Lung (tissue), 16 donors: ENCODE results near the gene VSIG10. TPM values are rescaled to one million over a fixed set of nuclear protein-coding genes. Genes with fewer than 3 reads are reported as not detected.

Experiments
- ATAC-seq: fragments of 200-7000 bp; cut with Tn5 transposase; one replicate; pipeline ENCODE4 v1.9.1; 2020; ENCODE audit warnings: moderate number of reproducible peaks; ENCODE audit not compliant: insufficient read depth, low FRiP score
- DNase-seq, 3 donors: peaks; one replicate each; pipeline ENCODE4 v3.0.0-alpha.2; 2013 to 2017
- H3K27ac ChIP-seq, 2 donors: one replicate each; pipeline ENCODE4 v1.5.1; 2013; ENCODE audit warnings: mild to moderate bottlenecking in 2 of 2, moderate library complexity in 2 of 2, control low read depth in 1 of 2, inconsistent platforms in 1 of 2, low read depth in 1 of 2, low read length in 1 of 2
- H3K27me3 ChIP-seq, 3 donors: one replicate each; pipeline ENCODE4 v1.5.1; 2013; ENCODE audit warnings: low read length in 2 of 3; ENCODE audit not compliant: control insufficient read depth in 3 of 3, insufficient read depth in 3 of 3
- H3K36me3 ChIP-seq, 4 donors: one replicate each; pipeline ENCODE4 v1.5.1; 2013; ENCODE audit warnings: low read length in 4 of 4, mild to moderate bottlenecking in 1 of 4, moderate library complexity in 1 of 4; ENCODE audit not compliant: control insufficient read depth in 4 of 4, insufficient read depth in 4 of 4
- H3K4me1 ChIP-seq, 5 donors: one replicate each; pipeline ENCODE4 v1.5.1; 2013; ENCODE audit warnings: low read length in 5 of 5, mild to moderate bottlenecking in 2 of 5, moderate library complexity in 1 of 5; ENCODE audit not compliant: control insufficient read depth in 5 of 5, insufficient read depth in 5 of 5
- H3K4me3 ChIP-seq: one replicate; pipeline ENCODE4 v1.5.1; 2013; ENCODE audit warnings: mild to moderate bottlenecking, control low read depth, moderate library complexity
- H3K9ac ChIP-seq, 2 donors: one replicate each; pipeline ENCODE4 v1.5.1; 2013; ENCODE audit warnings: low read length in 2 of 2, control low read depth in 1 of 2; ENCODE audit not compliant: insufficient read depth in 1 of 2
- H3K9me3 ChIP-seq, 4 donors: one replicate each; pipeline ENCODE4 v1.5.1; 2013; ENCODE audit warnings: low read length in 3 of 4, mild to moderate bottlenecking in 1 of 4, moderate library complexity in 1 of 4; ENCODE audit not compliant: control insufficient read depth in 4 of 4, insufficient read depth in 3 of 4
- WGBS, 2 donors: extraction: QIAGEN DNeasy Blood & Tissue Kit; methylation state at CpG; one replicate each; pipeline ENCODE4 v1.1.7; 2013; 5-methylcytosine and 5-hydroxymethylcytosine counted together
- long read RNA-seq, 5 donors: transcript quantifications; one replicate each; lab custom pipeline, GENCODE V29; 2026
- polyA plus RNA-seq, 2 donors: library from polyadenylated mRNA; stranded (reverse); fragments of 200-250 nt; gene quantifications; one replicate each; pipeline ENCODE4 v1.2.1, GENCODE V29; 2013
- total RNA-seq, 2 donors: library from RNA; depleted of rRNA in 1 of 2; stranded (reverse); fragments of >200 nt in 1 of 2; gene quantifications; one replicate each; pipeline ENCODE4 v1.2.1, GENCODE V29; 2014 to 2021
- TF ChIP-seq, protein P1 (sequence below): IDR thresholded peaks from 2 replicates; pipeline ENCODE4 v1.5.1; 2012; ENCODE audit warnings: mild to moderate bottlenecking; ENCODE audit errors: control extremely low read depth, extremely low read depth
- donor health status: control.
- donor health status: control.
- donor health status: Bipolar disorder and iron deficiency.
- donor health status: healthy.
- donor health status: DM: yes; HTN: yes; CAD: no.

Gene VSIG10, protein sequence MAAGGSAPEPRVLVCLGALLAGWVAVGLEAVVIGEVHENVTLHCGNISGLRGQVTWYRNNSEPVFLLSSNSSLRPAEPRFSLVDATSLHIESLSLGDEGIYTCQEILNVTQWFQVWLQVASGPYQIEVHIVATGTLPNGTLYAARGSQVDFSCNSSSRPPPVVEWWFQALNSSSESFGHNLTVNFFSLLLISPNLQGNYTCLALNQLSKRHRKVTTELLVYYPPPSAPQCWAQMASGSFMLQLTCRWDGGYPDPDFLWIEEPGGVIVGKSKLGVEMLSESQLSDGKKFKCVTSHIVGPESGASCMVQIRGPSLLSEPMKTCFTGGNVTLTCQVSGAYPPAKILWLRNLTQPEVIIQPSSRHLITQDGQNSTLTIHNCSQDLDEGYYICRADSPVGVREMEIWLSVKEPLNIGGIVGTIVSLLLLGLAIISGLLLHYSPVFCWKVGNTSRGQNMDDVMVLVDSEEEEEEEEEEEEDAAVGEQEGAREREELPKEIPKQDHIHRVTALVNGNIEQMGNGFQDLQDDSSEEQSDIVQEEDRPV
- total RNA-seq (10 to 100 TPM; 36.9 to 51.4 TPM), polyA plus RNA-seq (10 to 100 TPM; 11.0 to 27.4 TPM)
- long read RNA-seq, donor 1, transcript VSIG10-213 (1 exons, 418 nt), result major isoform, 6 of 7 reads
- long read RNA-seq, donor 1, partial matches to known transcripts, result 0 of 7 reads
- long read RNA-seq, donor 1, other reads (novel, unspliced or antisense), result 0 of 7 reads
- long read RNA-seq, donor 2, partial matches to known transcripts, result 641 of 656 reads
- long read RNA-seq, donor 2, other reads (novel, unspliced or antisense), result 15 of 656 reads
- long read RNA-seq, donor 3, transcript VSIG10-213 (1 exons, 418 nt), result major isoform, 5 of 6 reads
- long read RNA-seq, donor 3, partial matches to known transcripts, result 0 of 6 reads
- long read RNA-seq, donor 3, other reads (novel, unspliced or antisense), result 0 of 6 reads
- long read RNA-seq, donor 4, partial matches to known transcripts, result 0 of 1 reads
- long read RNA-seq, donor 4, other reads (novel, unspliced or antisense), result 0 of 1 reads
- long read RNA-seq, donor 5, transcript VSIG10-213 (1 exons, 418 nt), result major isoform, 5 of 9 reads
- long read RNA-seq, donor 5, partial matches to known transcripts, result 0 of 9 reads
- long read RNA-seq, donor 5, other reads (novel, unspliced or antisense), result 0 of 9 reads

DNA sequence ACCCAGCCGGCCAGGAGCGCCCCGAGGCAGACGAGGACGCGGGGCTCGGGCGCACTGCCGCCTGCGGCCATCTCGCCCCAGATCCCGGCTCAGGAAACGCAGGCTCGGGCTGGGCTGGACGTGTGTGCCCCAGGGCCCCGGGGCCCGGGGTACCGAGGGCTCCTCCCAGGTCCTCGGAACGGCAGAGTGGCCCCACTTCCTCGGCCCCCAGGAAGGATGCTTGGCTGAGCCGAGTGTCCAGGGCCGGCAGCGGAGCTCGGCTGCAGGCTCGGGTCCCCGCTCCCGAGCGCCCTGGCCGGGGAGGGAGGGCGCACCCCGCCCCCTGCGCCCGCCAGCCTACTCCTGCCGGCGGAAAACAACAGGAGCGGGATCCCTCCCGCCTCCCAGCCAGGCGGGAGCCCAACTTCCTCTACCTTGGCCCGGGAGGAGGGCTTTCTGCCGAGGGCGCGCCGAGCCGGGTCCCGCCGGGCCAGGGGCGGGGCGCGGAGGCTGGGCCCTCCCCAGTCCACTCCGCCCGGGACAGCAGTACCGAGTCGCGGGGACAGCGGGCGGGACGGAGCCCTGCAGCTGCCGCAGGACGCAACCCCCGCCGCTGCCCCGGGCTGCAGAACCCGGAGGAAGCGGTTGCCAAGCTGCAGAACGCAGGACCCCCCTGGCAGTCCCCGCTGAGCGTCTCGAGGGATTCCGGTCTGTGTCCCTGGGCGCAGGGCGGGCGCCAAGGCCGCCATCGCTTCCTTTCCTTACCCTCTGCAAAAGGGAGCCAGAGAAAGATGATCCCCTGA, at the start of gene VSIG10:
Gene VSIG10, minus strand, starts transcription at position 411 of the 782 bp plus-strand sequence. Its CDS starts 340 bp downstream, at position 71.
- H3K9me3 ChIP-seq, result no peaks in the 10 kb centered on the region
- H3K36me3 ChIP-seq, result no peaks in the 10 kb centered on the region
- peak within 1 kb of the TSS; percentile 38 to 84 for H3K27ac ChIP-seq
- TF ChIP-seq, protein P1, sequence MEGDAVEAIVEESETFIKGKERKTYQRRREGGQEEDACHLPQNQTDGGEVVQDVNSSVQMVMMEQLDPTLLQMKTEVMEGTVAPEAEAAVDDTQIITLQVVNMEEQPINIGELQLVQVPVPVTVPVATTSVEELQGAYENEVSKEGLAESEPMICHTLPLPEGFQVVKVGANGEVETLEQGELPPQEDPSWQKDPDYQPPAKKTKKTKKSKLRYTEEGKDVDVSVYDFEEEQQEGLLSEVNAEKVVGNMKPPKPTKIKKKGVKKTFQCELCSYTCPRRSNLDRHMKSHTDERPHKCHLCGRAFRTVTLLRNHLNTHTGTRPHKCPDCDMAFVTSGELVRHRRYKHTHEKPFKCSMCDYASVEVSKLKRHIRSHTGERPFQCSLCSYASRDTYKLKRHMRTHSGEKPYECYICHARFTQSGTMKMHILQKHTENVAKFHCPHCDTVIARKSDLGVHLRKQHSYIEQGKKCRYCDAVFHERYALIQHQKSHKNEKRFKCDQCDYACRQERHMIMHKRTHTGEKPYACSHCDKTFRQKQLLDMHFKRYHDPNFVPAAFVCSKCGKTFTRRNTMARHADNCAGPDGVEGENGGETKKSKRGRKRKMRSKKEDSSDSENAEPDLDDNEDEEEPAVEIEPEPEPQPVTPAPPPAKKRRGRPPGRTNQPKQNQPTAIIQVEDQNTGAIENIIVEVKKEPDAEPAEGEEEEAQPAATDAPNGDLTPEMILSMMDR, result no peak
- peak within 1 kb of the TSS; percentile 46 for H3K4me3 ChIP-seq
- ATAC-seq, result peak; percentile 92
- peak within 1 kb of the TSS; percentile 46 to 68 for H3K9ac ChIP-seq
- WGBS, 2 donors, result 0% methylated on average over 53 to 75 of the region's 75 CpGs
- peak; percentile 77 to 91 (median 82) for DNase-seq
- H3K27me3 ChIP-seq, result no peaks in the 10 kb centered on the region
- peaks cover 0 to 7% (median 0%) of the 10 kb centered on the region in 5 donors for H3K4me1 ChIP-seq

DNA sequence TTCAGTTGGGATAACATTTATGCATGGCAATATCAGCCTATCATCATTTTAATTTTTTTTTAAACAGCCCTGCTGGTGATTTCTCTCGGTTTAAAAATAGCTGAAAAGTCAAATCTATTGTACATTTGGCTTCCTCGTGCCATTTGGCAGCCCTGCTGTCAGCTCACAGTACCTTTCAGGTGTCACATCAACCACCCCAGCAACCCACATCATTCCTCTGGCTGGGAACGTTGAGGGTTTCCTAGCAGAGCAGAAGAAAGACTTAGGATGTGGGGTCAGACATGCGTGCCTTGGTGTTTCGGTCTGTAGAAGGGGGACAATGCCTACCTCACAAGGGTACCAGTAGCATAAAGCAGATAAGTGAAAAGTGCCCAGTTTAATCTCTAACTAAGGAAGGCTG, 47.9 kb upstream of the VSIG10 start:
- H3K27ac ChIP-seq, result no peak overlapping the region
- WGBS, 2 donors, result 85 to 89% methylated on average over 5 of the region's 5 CpGs
- no peaks in the 10 kb centered on the region for H3K4me1 ChIP-seq
- H3K36me3 ChIP-seq, result peaks cover 0 to 17% (median 12%) of the 10 kb centered on the region in 4 donors
- DNase-seq (no peak), ATAC-seq (no peak)
- H3K27me3 ChIP-seq, result no peaks in the 10 kb centered on the region
- H3K4me3 ChIP-seq, result no peak overlapping the region
- TF ChIP-seq, protein P1, result no peak
- H3K9me3 ChIP-seq, result no peaks in the 10 kb centered on the region
- H3K9ac ChIP-seq, result no peak overlapping the region

DNA sequence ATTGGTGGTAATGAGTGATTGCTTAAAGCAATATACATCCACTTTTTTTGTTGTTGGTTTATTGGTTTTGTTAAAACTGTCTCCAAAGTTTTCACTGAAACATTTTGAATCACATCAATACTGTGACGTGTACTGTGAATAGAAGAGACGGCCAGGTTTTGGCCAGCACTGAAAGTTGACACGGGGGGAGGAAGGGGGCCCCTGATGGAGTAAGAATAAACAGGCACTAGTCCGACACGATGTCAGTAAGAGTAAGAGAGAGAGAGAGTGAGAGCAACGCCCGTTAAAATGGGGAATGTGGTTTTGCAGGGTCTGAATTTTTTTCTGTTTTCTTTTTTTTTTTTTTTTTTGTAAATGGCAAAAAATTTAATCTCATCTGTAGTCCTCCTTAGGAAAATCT, 46.8 kb upstream of the VSIG10 start:
- WGBS, 2 donors, result 50 to 52% methylated on average over 7 of the region's 7 CpGs
- Histone ChIP-seq H3K4me3 (no peak overlapping the region), H3K27me3 (no peaks in the 10 kb centered on the region), H3K9ac (no peak overlapping the region), H3K36me3 (peaks cover 6 to 16% (median 15%) of the 10 kb centered on the region in 4 donors), H3K4me1 (no peaks in the 10 kb centered on the region), H3K27ac (no peak overlapping the region), H3K9me3 (no peaks in the 10 kb centered on the region)
- peak in 1 of 3 donors; percentile 14 for DNase-seq
- no peak for ATAC-seq
- TF ChIP-seq, protein P1, result no peak
